IPS DF 19.7 (cell line): ENCODE results near the gene GSG1.

Experiments used
- DNase-seq: peaks from one replicate; pipeline ENCODE4 v3.0.0-alpha.2; 2013; ENCODE audit warnings: low read depth, low spot score

Gene GSG1

GRCh38 chr12:13103391-13104033 lies at the start of gene GSG1:
Gene GSG1 (minus strand): TSS chr12:13103667. CDS start chr12:13103512, 155 bp downstream.
- no peak for DNase-seq

- no peak for DNase-seq
Measured at GRCh38 chr12:13153180-13153579, 49.7 kb upstream of the GSG1 start.

GRCh38 chr12:13152756-13153155 lies 49.3 kb upstream of the GSG1 start:
- no peak for DNase-seq

GRCh38 chr12:13152281-13152680 lies 48.8 kb upstream of the GSG1 start:
- no peak for DNase-seq

- DNase-seq: no peak
Measured at GRCh38 chr12:13149411-13149810, 45.9 kb upstream of the GSG1 start.

GRCh38 chr12:13148485-13148847 lies 45.0 kb upstream of the GSG1 start:
- DNase-seq: no peak

GRCh38 chr12:13147688-13148484 lies 44.4 kb upstream of the GSG1 start:
- no peak for DNase-seq

GRCh38 chr12:13146336-13146938 lies 43.0 kb upstream of the GSG1 start:
- no peak for DNase-seq

- DNase-seq: no peak
Measured at GRCh38 chr12:13144266-13144828, 40.9 kb upstream of the GSG1 start.

GRCh38 chr12:13142747-13143146 lies 39.3 kb upstream of the GSG1 start:
- no peak for DNase-seq

GRCh38 chr12:13141686-13142085 lies 38.2 kb upstream of the GSG1 start:
- no peak for DNase-seq

GRCh38 chr12:13135371-13136178 lies 32.1 kb upstream of the GSG1 start:
- no peak for DNase-seq

- DNase-seq: no peak
Measured at GRCh38 chr12:13133886-13134285, 30.4 kb upstream of the GSG1 start.

- no peak for DNase-seq
Measured at GRCh38 chr12:13130981-13131380, 27.5 kb upstream of the GSG1 start.

GRCh38 chr12:13128291-13128965 lies 25.0 kb upstream of the GSG1 start:
- DNase-seq: no peak

- no peak for DNase-seq
Measured at GRCh38 chr12:13127444-13127843, 24.0 kb upstream of the GSG1 start.

GRCh38 chr12:13126494-13126893 lies 23.0 kb upstream of the GSG1 start:
- DNase-seq: no peak

GRCh38 chr12:13125996-13126395 lies 22.5 kb upstream of the GSG1 start:
- DNase-seq: no peak

- DNase-seq: no peak
Measured at GRCh38 chr12:13124656-13125505, 21.4 kb upstream of the GSG1 start.

- no peak for DNase-seq
Measured at GRCh38 chr12:13121568-13121967, 18.1 kb upstream of the GSG1 start.
